K562 (cell line): ENCODE results near the gene LEAP2. TPM values are rescaled to one million over a fixed set of nuclear protein-coding genes. Genes with fewer than 3 reads are reported as not detected.

Experiments
- ARID4B ChIP-seq: sonication (generic); formaldehyde crosslinking; IDR thresholded peaks from 2 replicates; pipeline ENCODE4 v1.8.0; 2022; ENCODE audit warnings: mild to moderate bottlenecking, missing genetic modification reagents
- ELF2 ChIP-seq: fragments of 250-450 bp; sonication (Bioruptor Pico); IDR thresholded peaks from 2 replicates; pipeline ENCODE4 v1.5.0; 2021; ENCODE audit warnings: mild to moderate bottlenecking
- ERF ChIP-seq: fragments of 450-650 bp; formaldehyde crosslinking; IDR thresholded peaks from 2 replicates; pipeline ENCODE4 v1.4.0; 2020; ENCODE audit warnings: mild to moderate bottlenecking, mixed read lengths
- LARP7 ChIP-seq: fragments of 450-650 bp; IDR thresholded peaks from 2 replicates; pipeline ENCODE4 v1.6.1; 2016
- MECOM ChIP-seq: fragments of 250-450 bp; sonication (Bioruptor Pico); IDR thresholded peaks from 2 replicates; pipeline ENCODE4 v1.8.0; 2022; ENCODE audit warnings: inconsistent platforms
- MYNN ChIP-seq, 2 experiments: sonication (generic); formaldehyde crosslinking in 1 of 2; IDR thresholded peaks; 2 replicates each; pipeline versions ENCODE4 v1.5.0 to v1.6.1; 2016 to 2020; ENCODE audit warnings: antibody characterized with exemption in 1 of 2, missing genetic modification reagents in 1 of 2
- NFYB ChIP-seq: IDR thresholded peaks from 2 replicates; pipeline ENCODE4 v1.6.1; 2011; ENCODE audit warnings: mild to moderate bottlenecking, moderate library complexity; ENCODE audit not compliant: insufficient read length; ENCODE audit errors: extremely low read depth
- PHB ChIP-seq: fragments of 250-450 bp; sonication (Bioruptor Pico); IDR thresholded peaks from 2 replicates; pipeline ENCODE4 v1.5.0; 2021
- SAFB ChIP-seq: fragments of 200-400 bp; formaldehyde crosslinking; IDR thresholded peaks from 2 replicates; pipeline ENCODE4 v1.6.1; 2017; ENCODE audit warnings: low read depth, low read length, borderline replicate concordance
- SMAD4 ChIP-seq: fragments of 250-450 bp; sonication (Bioruptor Pico); conservative IDR thresholded peaks from 2 replicates; pipeline ENCODE4 v1.8.0; 2021; ENCODE audit warnings: inconsistent platforms, mild to moderate bottlenecking, moderate library complexity
- SMC3 ChIP-seq: conservative IDR thresholded peaks from 2 replicates; pipeline ENCODE4 v1.6.1; 2011; ENCODE audit warnings: low read depth, low read length, improper control_type of control experiment; ENCODE audit not compliant: insufficient read depth
- ZBTB11 ChIP-seq, 3 experiments: fragments of 200-800 bp in 1 of 3; fragments of 250-450 bp in 1 of 3; fragments of 450-650 bp in 1 of 3; sonication (Bioruptor Pico) in 1 of 3; sonication (Bioruptor generic) in 1 of 3; formaldehyde crosslinking in 1 of 3; IDR thresholded peaks; 2 replicates each; pipeline versions ENCODE4 v1.6.1 to v1.8.0; 2016 to 2022; ENCODE audit warnings: mild to moderate bottlenecking in 2 of 3, missing genetic modification characterization in 2 of 3, missing compliant biosample characterization in 1 of 3, moderate library complexity in 1 of 3
- ZKSCAN8 ChIP-seq: fragments of 200-800 bp; sonication (Bioruptor generic); IDR thresholded peaks from 2 replicates; pipeline ENCODE4 v1.6.1; 2016; ENCODE audit warnings: missing genetic modification characterization, missing compliant biosample characterization
- ZNF511 ChIP-seq: sonication (generic); formaldehyde crosslinking; IDR thresholded peaks from 2 replicates; pipeline ENCODE4 v1.8.0; 2022; ENCODE audit warnings: mild to moderate bottlenecking, missing genetic modification reagents
- ZNF639 ChIP-seq, 2 experiments: fragments of 200-800 bp in 1 of 2; sonication (Bioruptor generic) in 1 of 2; sonication (generic) in 1 of 2; formaldehyde crosslinking in 1 of 2; IDR thresholded peaks in 1 of 2; conservative IDR thresholded peaks in 1 of 2; 2 replicates each; pipeline versions ENCODE4 v1.5.0 to v1.6.1; 2016 to 2020; ENCODE audit warnings: missing compliant biosample characterization in 1 of 2, missing genetic modification characterization in 1 of 2, missing genetic modification reagents in 1 of 2
- ZNF766 ChIP-seq: fragments of 200-800 bp; sonication (Bioruptor generic); conservative IDR thresholded peaks from 2 replicates; pipeline ENCODE4 v1.6.1; 2016; ENCODE audit warnings: missing genetic modification characterization, missing compliant biosample characterization
- polyA plus RNA-seq, 8 experiments: library from polyadenylated mRNA; depleted of rRNA in 4 of 8; stranded (reverse) in 5 of 8; unstranded in 3 of 8; fragments of >200 nt; fragmentation: Nextera tagmentation in 2 of 8; fragmentation: Illumina TruSeq in 1 of 8; extraction: Ambion mirVana in 2 of 8; extraction: Trizol in 1 of 8; gene quantifications; 2 replicates each; pipeline versions ENCODE4 v1.2.1 to v1.2.3, GENCODE V29; 2011 to 2014; ENCODE audit warnings: inconsistent platforms in 1 of 8, missing spikeins in 1 of 8
- total RNA-seq, 7 experiments: library from RNA; depleted of rRNA in 6 of 7; stranded (reverse); fragments of >200 nt in 6 of 7; fragmentation: Illumina TruSeq in 2 of 7; extraction: Trizol in 2 of 7; gene quantifications; 2 replicates each; pipeline versions ENCODE4 v1.2.1 to v1.2.3, GENCODE V29; 2011 to 2021; ENCODE audit warnings: low replicate concordance in 1 of 7

Gene LEAP2
- total and polyA plus RNA-seq, 9 of the 15 experiments (the other 6 are each of a cell fraction or from before 2014, with no cell fraction given), result 1.1 to 5.6 (median 2.5) TPM

- TF ChIP-seq ARID4B (0 out of 2 replicates have a peak, but pooled peaks have one; percentile 25), ZKSCAN8 (CRISPR knock-in tag) (peak; percentile 25; the same call in 1 of the 2 replicates), PHB (CRISPR knock-in tag) (0 out of 2 replicates have a peak, but pooled peaks have one; percentile 65), ZNF639 (CRISPR knock-in tag; conservative IDR thresholded peaks at IDR 0.05 in 1 of 2, IDR thresholded peaks at IDR 0.05 in 1 of 2) (no peak), ZBTB11 (CRISPR knock-in tag; IDR thresholded peaks at IDR 0.05) (peak in 1 of 3 experiments; percentile 58; a peak in 1 of 6 replicates), LARP7 (0 out of 2 replicates have a peak, but pooled peaks have one; percentile 24), ZNF511 (CRISPR knock-in tag) (peak; percentile 83), MECOM (CRISPR knock-in tag) (peak; percentile 69; the same call in 1 of the 2 replicates), SMC3 (no peak), ELF2 (CRISPR knock-in tag) (peak; percentile 75), SAFB (no peak), NFYB (no peak), SMAD4 (CRISPR knock-in tag) (peak; percentile 88), ZNF766 (CRISPR knock-in tag) (no peak), ERF (CRISPR knock-in tag) (peak; percentile 63; the same call in 1 of the 2 replicates), MYNN (IDR thresholded peaks at IDR 0.05) (no peak), MYNN (CRISPR knock-in tag; IDR thresholded peaks at IDR 0.05) (no peak)
Observed at GRCh38 chr5:132865668-132866341, 7.7 kb upstream of the LEAP2 start (continued).
